Measurements from ENCODE around the gene HK2.
"Not testable (repeated sequence)": the region's sequence is repeated elsewhere in the genome, so short reads cannot be mapped to it uniquely, and the experiment has no call there.

The HK2 gene

GRCh38 chr2:74845217-74845751 is 11.4 kb downstream of the HK2 start:
- peaks cover 73% of the 10 kb centered on the region for H3K36me3 Mint-ChIP-seq (ENCODE audit: low read depth)
- no peaks in the 10 kb centered on the region for H3K27me3 Mint-ChIP-seq
- DNase-seq, result no peak
- peak overlapping the region; percentile 29 for H3K4me3 Mint-ChIP-seq
- no peaks in the 10 kb centered on the region for H3K9me3 Mint-ChIP-seq
- H3K27ac Mint-ChIP-seq, result peak overlapping the region; percentile 69
- H3K4me1 Mint-ChIP-seq (ENCODE audit: low read depth), result peaks cover 97% of the 10 kb centered on the region

DNA sequence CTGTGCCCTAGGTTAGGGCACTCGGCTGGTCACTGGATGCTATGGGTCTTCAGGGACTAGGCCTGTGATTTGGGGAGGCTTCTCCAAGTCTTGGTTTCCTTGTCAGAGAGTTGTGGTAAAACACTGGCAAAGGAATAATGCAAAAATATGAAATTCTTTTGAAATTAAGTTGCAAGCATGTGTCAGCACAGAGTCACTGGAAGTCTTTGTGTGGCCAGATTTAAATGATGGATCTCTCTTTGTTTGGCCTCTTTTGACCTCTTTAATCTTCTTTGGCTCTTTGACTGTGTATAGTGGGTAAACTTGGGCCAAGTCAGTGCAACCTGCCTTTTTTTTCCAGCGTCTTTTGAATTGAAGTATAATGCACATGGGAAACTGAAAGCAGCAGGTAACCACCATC is 12.1 kb downstream of the HK2 start:
- no peaks in the 10 kb centered on the region for H3K9me3 Mint-ChIP-seq
- H3K27me3 Mint-ChIP-seq, result no peaks in the 10 kb centered on the region
- peaks cover 75% of the 10 kb centered on the region for H3K36me3 Mint-ChIP-seq (ENCODE audit: low read depth)
- no peak overlapping the region for H3K4me3 Mint-ChIP-seq
- peak overlapping the region; percentile 69 for H3K27ac Mint-ChIP-seq
- H3K4me1 Mint-ChIP-seq (ENCODE audit: low read depth), result peaks cover 99% of the 10 kb centered on the region
- no peak for DNase-seq

GRCh38 chr2:74846481-74846880 is 12.6 kb downstream of the HK2 start:
- Mint-ChIP-seq H3K9me3 (no peaks in the 10 kb centered on the region), H3K4me3 (no peak overlapping the region), H3K36me3 (ENCODE audit: low read depth) (peaks cover 75% of the 10 kb centered on the region), H3K27me3 (no peaks in the 10 kb centered on the region), H3K4me1 (ENCODE audit: low read depth) (peaks cover 98% of the 10 kb centered on the region), H3K27ac (peak overlapping the region; percentile 44)
- no peak for DNase-seq

GRCh38 chr2:74847070-74847858 is 13.3 kb downstream of the HK2 start:
- Mint-ChIP-seq H3K36me3 (ENCODE audit: low read depth) (peaks cover 76% of the 10 kb centered on the region), H3K4me3 (no peak overlapping the region), H3K4me1 (ENCODE audit: low read depth) (peaks cover 93% of the 10 kb centered on the region), H3K9me3 (no peaks in the 10 kb centered on the region), H3K27ac (peak overlapping the region; percentile 58), H3K27me3 (no peaks in the 10 kb centered on the region)
- no peak for DNase-seq

- no peaks in the 10 kb centered on the region for H3K27me3 Mint-ChIP-seq
- H3K4me3 Mint-ChIP-seq, result peak overlapping the region; percentile 55
- H3K36me3 Mint-ChIP-seq (ENCODE audit: low read depth), result peaks cover 72% of the 10 kb centered on the region
- no peak for DNase-seq
- H3K27ac Mint-ChIP-seq, result peak overlapping the region; percentile 92
- peaks cover 74% of the 10 kb centered on the region for H3K4me1 Mint-ChIP-seq (ENCODE audit: low read depth)
- no peaks in the 10 kb centered on the region for H3K9me3 Mint-ChIP-seq
Measured at GRCh38 chr2:74849228-74849892, 15.4 kb downstream of the HK2 start.

GRCh38 chr2:74850496-74851190 is 16.7 kb downstream of the HK2 start:
- Mint-ChIP-seq H3K27ac (peak overlapping the region; percentile 92), H3K36me3 (ENCODE audit: low read depth) (peaks cover 76% of the 10 kb centered on the region), H3K9me3 (no peaks in the 10 kb centered on the region), H3K27me3 (no peaks in the 10 kb centered on the region), H3K4me3 (no peak overlapping the region), H3K4me1 (ENCODE audit: low read depth) (peaks cover 63% of the 10 kb centered on the region)
- no peak for DNase-seq

- Mint-ChIP-seq H3K27me3 (no peaks in the 10 kb centered on the region), H3K4me3 (no peak overlapping the region), H3K27ac (peak overlapping the region; percentile 92), H3K36me3 (ENCODE audit: low read depth) (peaks cover 76% of the 10 kb centered on the region), H3K4me1 (ENCODE audit: low read depth) (peaks cover 58% of the 10 kb centered on the region), H3K9me3 (no peaks in the 10 kb centered on the region)
- DNase-seq, result no peak
Measured at GRCh38 chr2:74851191-74851566, 17.3 kb downstream of the HK2 start.

DNA sequence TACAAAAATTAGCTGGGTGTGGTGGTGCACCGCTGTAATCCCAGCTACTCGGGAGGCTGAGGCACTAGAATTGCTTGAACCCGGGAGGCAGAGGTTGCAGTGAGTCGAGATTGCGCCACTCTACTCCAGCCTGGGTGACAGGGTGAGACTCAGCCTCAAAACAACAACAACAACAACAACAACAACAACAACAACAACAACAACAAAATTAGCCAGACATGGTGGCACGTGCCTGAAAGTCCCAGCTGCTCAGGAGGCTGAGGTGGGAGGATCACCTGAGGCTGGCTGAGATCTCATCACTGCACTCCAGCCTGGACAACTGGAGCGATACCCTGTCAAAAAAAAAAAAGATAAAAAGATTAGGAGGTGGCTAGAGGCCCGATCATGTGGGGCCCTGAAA is 19.4 kb downstream of the HK2 start:
- not testable (repeated sequence) for H3K27ac Mint-ChIP-seq, H3K9me3 Mint-ChIP-seq, H3K27me3 Mint-ChIP-seq, DNase-seq, H3K4me3 Mint-ChIP-seq
- H3K36me3 Mint-ChIP-seq (ENCODE audit: low read depth), result peaks cover 86% of the 10 kb centered on the region
- H3K4me1 Mint-ChIP-seq (ENCODE audit: low read depth), result peaks cover 39% of the 10 kb centered on the region

DNA sequence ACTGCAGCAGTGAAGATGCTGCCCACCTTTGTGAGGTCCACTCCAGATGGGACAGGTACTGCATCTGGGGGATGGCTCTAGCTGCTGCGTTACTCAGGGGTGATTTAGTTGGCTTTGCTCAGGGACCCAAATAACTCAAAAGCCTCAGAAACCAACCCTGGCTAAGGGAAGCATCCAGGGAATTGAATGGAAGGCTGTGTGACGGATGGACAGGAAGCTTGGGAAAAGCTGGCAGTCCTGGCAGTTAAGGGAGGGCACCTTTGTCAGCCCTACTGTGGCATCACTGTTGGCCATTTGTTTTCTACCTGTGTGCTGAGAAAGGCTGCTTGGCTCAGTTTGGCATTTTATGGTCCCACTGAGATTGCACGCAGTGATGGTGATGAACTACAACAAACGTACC is 20.5 kb downstream of the HK2 start:
- Mint-ChIP-seq H3K4me1 (ENCODE audit: low read depth) (peaks cover 29% of the 10 kb centered on the region), H3K9me3 (no peaks in the 10 kb centered on the region), H3K27ac (no peak overlapping the region), H3K4me3 (no peak overlapping the region), H3K27me3 (no peaks in the 10 kb centered on the region), H3K36me3 (ENCODE audit: low read depth) (peaks cover 94% of the 10 kb centered on the region)
- no peak for DNase-seq

- not testable (repeated sequence) for H3K9me3 Mint-ChIP-seq, H3K4me3 Mint-ChIP-seq, H3K27ac Mint-ChIP-seq, H3K27me3 Mint-ChIP-seq, DNase-seq
- Mint-ChIP-seq H3K4me1 (ENCODE audit: low read depth) (peaks cover 21% of the 10 kb centered on the region), H3K36me3 (ENCODE audit: low read depth) (peaks cover 94% of the 10 kb centered on the region)
Measured at GRCh38 chr2:74855114-74855707, 21.3 kb downstream of the HK2 start.

DNA sequence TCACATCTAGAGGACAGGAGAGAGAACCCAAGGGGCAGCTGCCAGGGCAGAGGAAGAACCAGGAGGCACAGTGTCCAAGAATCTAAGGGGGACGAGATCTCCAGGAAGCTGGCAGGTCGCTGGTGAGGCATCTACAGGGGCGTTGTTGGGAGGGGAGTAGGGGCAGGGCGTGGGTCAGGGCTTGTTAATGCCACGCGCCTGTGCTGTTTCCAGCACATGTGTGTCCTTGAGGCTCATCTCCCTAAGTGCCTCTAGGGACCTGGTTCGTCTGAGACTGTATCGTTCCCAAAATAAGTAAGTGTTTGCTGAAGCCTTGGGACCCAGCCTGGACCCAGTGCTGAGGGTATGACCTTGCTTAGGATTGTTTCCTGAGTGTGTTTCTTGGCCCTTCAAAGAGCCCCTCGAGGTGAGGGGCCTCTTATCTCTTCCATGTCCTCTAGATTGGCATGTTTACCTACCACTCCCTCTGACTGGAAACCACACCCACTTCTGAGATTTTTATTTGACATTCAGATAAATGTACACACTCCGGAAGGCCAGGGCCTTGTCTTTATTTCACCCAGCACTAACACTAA is 22.2 kb downstream of the HK2 start:
- Mint-ChIP-seq H3K27ac (no peak overlapping the region), H3K4me1 (ENCODE audit: low read depth) (peaks cover 12% of the 10 kb centered on the region), H3K27me3 (no peaks in the 10 kb centered on the region)

DNA sequence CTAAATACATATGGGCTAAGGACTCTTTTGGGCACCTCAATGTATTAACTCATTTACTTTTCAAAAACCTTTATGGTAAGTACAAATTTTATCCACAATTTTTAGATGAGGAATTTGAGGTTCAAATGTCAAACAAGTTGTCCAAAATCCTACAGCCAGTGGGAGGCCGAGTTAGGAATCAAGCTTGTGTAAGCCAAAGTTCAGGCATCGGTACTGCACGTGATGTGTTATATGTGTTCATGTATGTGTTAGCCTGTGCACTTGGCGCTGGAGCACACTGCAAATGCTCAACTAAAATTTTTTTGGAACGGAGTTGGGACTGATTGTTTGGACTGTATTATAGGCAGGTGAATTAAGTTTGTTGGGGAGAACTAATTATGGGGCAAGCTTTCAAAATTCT is 22.7 kb downstream of the HK2 start:
- Mint-ChIP-seq H3K4me1 (ENCODE audit: low read depth) (peaks cover 8% of the 10 kb centered on the region), H3K9me3 (no peaks in the 10 kb centered on the region), H3K27me3 (no peaks in the 10 kb centered on the region), H3K27ac (no peak overlapping the region), H3K4me3 (no peak overlapping the region), H3K36me3 (ENCODE audit: low read depth) (peaks cover 93% of the 10 kb centered on the region)
- DNase-seq, result no peak

More for the DNA sequence above, 22.2 kb downstream of the HK2 start:
- no peak overlapping the region for H3K4me3 Mint-ChIP-seq
- H3K9me3 Mint-ChIP-seq, result no peaks in the 10 kb centered on the region
- DNase-seq, result no peak
- peaks cover 93% of the 10 kb centered on the region for H3K36me3 Mint-ChIP-seq (ENCODE audit: low read depth)

DNA sequence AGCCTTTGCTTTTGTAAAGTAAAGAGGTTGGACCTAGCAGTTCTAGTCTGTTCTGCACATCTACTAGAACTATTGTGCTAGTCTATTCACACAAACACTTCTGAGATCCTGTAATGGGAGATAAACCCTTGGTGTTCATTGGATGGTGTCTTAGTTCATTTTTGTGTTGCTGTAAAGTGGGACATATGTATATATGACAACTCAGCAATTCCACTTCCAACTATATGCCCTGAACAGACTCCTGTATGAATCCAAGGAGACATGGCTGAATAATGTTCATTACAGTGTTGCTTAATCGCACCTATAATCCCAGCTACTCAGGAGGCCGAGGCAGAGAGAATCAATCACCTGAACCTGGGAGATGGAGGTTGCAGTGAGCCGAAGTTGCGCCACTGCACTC is 23.3 kb downstream of the HK2 start:
- Mint-ChIP-seq H3K27me3 (no peaks in the 10 kb centered on the region), H3K4me1 (ENCODE audit: low read depth) (peaks cover 8% of the 10 kb centered on the region), H3K27ac (no peak overlapping the region), H3K36me3 (ENCODE audit: low read depth) (peaks cover 93% of the 10 kb centered on the region), H3K9me3 (no peaks in the 10 kb centered on the region), H3K4me3 (no peak overlapping the region)
- no peak for DNase-seq

- peaks cover 95% of the 10 kb centered on the region for H3K36me3 Mint-ChIP-seq (ENCODE audit: low read depth)
- H3K4me3 Mint-ChIP-seq, result no peak overlapping the region
- H3K27me3 Mint-ChIP-seq, result no peaks in the 10 kb centered on the region
- no peak overlapping the region for H3K27ac Mint-ChIP-seq
- no peak for DNase-seq
- no peaks in the 10 kb centered on the region for H3K9me3 Mint-ChIP-seq
- H3K4me1 Mint-ChIP-seq (ENCODE audit: low read depth), result peaks cover 7% of the 10 kb centered on the region
Measured at GRCh38 chr2:74857725-74858124, 23.8 kb downstream of the HK2 start.
